Measurements from ENCODE around the gene ANTXRL.

GRCh38 chr10:46325021-46325420 lies 38.2 kb downstream of the ANTXRL start:
- TF ChIP-seq CTCF (IDR thresholded peaks at IDR 0.05): peak in 2 of 5 experiments; percentile 7 to 17
- no peak for TF ChIP-seq POLR2A (IDR thresholded peaks at IDR 0.05)
- no peak for TF ChIP-seq POLR2AphosphoS5 (IDR thresholded peaks at IDR 0.05)
- TF ChIP-seq EP300 (IDR thresholded peaks at IDR 0.05; ENCODE audit: low read depth): no peak

Data from transverse colon (tissue), 4 donors.